Hepatocyte (in vitro differentiated cells): ENCODE results near the gene GRM8.

Experiments
- CTCF ChIP-seq: fragments of 200-600 bp; sonication (generic); IDR thresholded peaks from 2 replicates; pipeline ENCODE4 v1.5.1; 2016; ENCODE audit warnings: antibody characterized with exemption, mild to moderate bottlenecking; ENCODE audit not compliant: poor library complexity
- EZH2 ChIP-seq: fragments of 200-600 bp; sonication (generic); IDR thresholded peaks from 2 replicates; pipeline ENCODE4 v1.6.1; 2016; ENCODE audit warnings: antibody characterized with exemption, mild to moderate bottlenecking, borderline replicate concordance
- EZH2phosphoT487 ChIP-seq: fragments of 200-600 bp; sonication (generic); IDR thresholded peaks from one replicate; pipeline ENCODE4 v1.6.1; 2018; ENCODE audit warnings: antibody characterized with exemption, mild to moderate bottlenecking, low read depth, moderate library complexity; ENCODE audit not compliant: unreplicated experiment, severe bottlenecking

GRCh38 chr7:127158659-127159058 is 94.1 kb downstream of the GRM8 start:
- TF ChIP-seq CTCF = no peak
- no peak for TF ChIP-seq EZH2phosphoT487
- TF ChIP-seq EZH2 = no peak
